Inflammatory macrophage (primary cell): ENCODE measurements around the gene SLC35F3.

Source experiments
- DNase-seq, 2 donors: peaks; one replicate each; pipeline ENCODE4 v3.0.0-alpha.2; 2020 to 2022

SLC35F3 gene

GRCh38 chr1:234327577-234328164, 423.2 kb downstream of the SLC35F3 start:
- no peak for DNase-seq

GRCh38 chr1:234330843-234331215, 426.4 kb downstream of the SLC35F3 start:
- DNase-seq, result peak; percentile 41 to 72

- DNase-seq, result peak; percentile 89
These were observed 427.0 kb downstream of the SLC35F3 start for GRCh38 chr1:234331507-234331906.

- DNase-seq, result no peak
These were observed 431.9 kb downstream of the SLC35F3 start for GRCh38 chr1:234336359-234336758.

- no peak for DNase-seq
These were observed 432.8 kb downstream of the SLC35F3 start for GRCh38 chr1:234337233-234337632.

GRCh38 chr1:234340528-234340927, 436.1 kb downstream of the SLC35F3 start:
- DNase-seq, result no peak

- DNase-seq, result no peak
These were observed 438.3 kb downstream of the SLC35F3 start for GRCh38 chr1:234342774-234343173.

- no peak for DNase-seq
These were observed 440.8 kb downstream of the SLC35F3 start for GRCh38 chr1:234345237-234345636.

- DNase-seq, result no peak
These were observed 444.5 kb downstream of the SLC35F3 start for GRCh38 chr1:234348964-234349363.

- DNase-seq, result no peak
These were observed 451.5 kb downstream of the SLC35F3 start for GRCh38 chr1:234355782-234356510.

GRCh38 chr1:234356615-234357269, 452.3 kb downstream of the SLC35F3 start:
- DNase-seq, result peak in 1 of 2 donors; percentile 58

- no peak for DNase-seq
These were observed 453.4 kb downstream of the SLC35F3 start for GRCh38 chr1:234357831-234358230.

GRCh38 chr1:234361102-234361603, 456.7 kb downstream of the SLC35F3 start:
- no peak for DNase-seq

- DNase-seq, result no peak
These were observed 458.1 kb downstream of the SLC35F3 start for GRCh38 chr1:234362558-234362957.

GRCh38 chr1:234368320-234369032, 464.0 kb downstream of the SLC35F3 start:
- peak; percentile 63 to 90 for DNase-seq

GRCh38 chr1:234369033-234369430, 464.6 kb downstream of the SLC35F3 start:
- no peak for DNase-seq

GRCh38 chr1:234369784-234370183, 465.3 kb downstream of the SLC35F3 start:
- DNase-seq, result peak in 1 of 2 donors; percentile 27

GRCh38 chr1:234371414-234371813, 466.9 kb downstream of the SLC35F3 start:
- no peak for DNase-seq

GRCh38 chr1:234372011-234372757, 467.7 kb downstream of the SLC35F3 start:
- DNase-seq, result peak; percentile 18 to 32

- peak; percentile 96 to 98 for DNase-seq
These were observed 468.8 kb downstream of the SLC35F3 start, which contains the start of gene COA6 for GRCh38 chr1:234373064-234373958. Gene COA6 (plus strand): TSS chr1:234373456. CDS start chr1:234373467, 11 bp downstream.

- peak in 1 of 2 donors; percentile 73 for DNase-seq
These were observed 469.4 kb downstream of the SLC35F3 start for GRCh38 chr1:234373959-234374254.
